Mesendoderm (in vitro differentiated cells): Measurements from ENCODE around the gene ADIRF.

Experiments
- DNase-seq: peaks from one replicate; pipeline ENCODE4 v3.0.0; 2013
- H2AK5ac ChIP-seq: 2 replicates; pipeline ENCODE4 v1.6.1; 2013; ENCODE audit warnings: low read length, inconsistent platforms
- H2BK120ac ChIP-seq: 2 replicates; pipeline ENCODE4 v1.6.1; 2013; ENCODE audit warnings: low read depth, mild to moderate bottlenecking, low read length, moderate library complexity, mixed read lengths
- H2BK15ac ChIP-seq: replicated peaks from 2 replicates; pipeline ENCODE4 v1.6.1; 2013; ENCODE audit warnings: low read depth, mild to moderate bottlenecking, moderate library complexity
- H2BK5ac ChIP-seq: 2 replicates; pipeline ENCODE4 v1.6.1; 2013; ENCODE audit warnings: low read length, inconsistent platforms
- H3K18ac ChIP-seq: 2 replicates; pipeline ENCODE4 v1.6.1; 2013; ENCODE audit warnings: mild to moderate bottlenecking, low read length, mixed read lengths
- H3K23ac ChIP-seq: one replicate; pipeline ENCODE4 v1.6.1; 2013; ENCODE audit warnings: low read length
- H3K27ac ChIP-seq: 2 replicates; pipeline ENCODE4 v1.5.1; 2013; ENCODE audit warnings: low read depth, mild to moderate bottlenecking, inconsistent platforms, low read length, moderate library complexity
- H3K27me3 ChIP-seq: 2 replicates; pipeline ENCODE4 v1.6.1; 2013; ENCODE audit warnings: low read length, control low read depth, mild to moderate bottlenecking, inconsistent platforms; ENCODE audit not compliant: insufficient read depth, poor library complexity
- H3K36me3 ChIP-seq: 2 replicates; pipeline ENCODE4 v1.6.1; 2013; ENCODE audit warnings: low read length, inconsistent platforms; ENCODE audit not compliant: control insufficient read depth, insufficient read depth
- H3K4ac ChIP-seq: one replicate; pipeline ENCODE4 v1.6.1; 2013; ENCODE audit warnings: low read depth, mild to moderate bottlenecking, low read length, moderate library complexity
- H3K4me1 ChIP-seq: 2 replicates; pipeline ENCODE4 v1.6.1; 2013; ENCODE audit warnings: low read depth, low read length, inconsistent platforms; ENCODE audit not compliant: control insufficient read depth
- H3K4me2 ChIP-seq: 2 replicates; pipeline ENCODE4 v1.6.1; 2013; ENCODE audit warnings: low read length
- H3K4me3 ChIP-seq: 2 replicates; pipeline ENCODE4 v1.5.1; 2013; ENCODE audit warnings: mild to moderate bottlenecking, low read length
- H3K56ac ChIP-seq: one replicate; pipeline ENCODE4 v1.6.1; 2013; ENCODE audit warnings: low read length
- H3K79me1 ChIP-seq: 2 replicates; pipeline ENCODE4 v1.6.1; 2013; ENCODE audit warnings: low read length, inconsistent platforms
- H3K79me2 ChIP-seq: 2 replicates; pipeline ENCODE4 v1.6.1; 2013; ENCODE audit warnings: mild to moderate bottlenecking, low read length; ENCODE audit not compliant: control insufficient read depth, insufficient read depth
- H3K9ac ChIP-seq: 2 replicates; pipeline ENCODE4 v1.6.1; 2013; ENCODE audit warnings: low read length, inconsistent platforms
- H4K5ac ChIP-seq: one replicate; pipeline ENCODE4 v1.6.1; 2013; ENCODE audit warnings: low read length
- H4K8ac ChIP-seq: one replicate; pipeline ENCODE4 v1.6.1; 2013; ENCODE audit warnings: low read depth, mild to moderate bottlenecking, control low read depth, low read length, moderate library complexity
- WGBS: extraction: QIAGEN DNeasy Blood & Tissue Kit; methylation state at CpG from one replicate; pipeline ENCODE4 v1.1.7; 2013; ENCODE audit warnings: low lambda C conversion rate, missing lambda C conversion rate; ENCODE audit not compliant: insufficient coverage; ENCODE audit errors: extremely low coverage; 5-methylcytosine and 5-hydroxymethylcytosine counted together

The ADIRF gene

DNA sequence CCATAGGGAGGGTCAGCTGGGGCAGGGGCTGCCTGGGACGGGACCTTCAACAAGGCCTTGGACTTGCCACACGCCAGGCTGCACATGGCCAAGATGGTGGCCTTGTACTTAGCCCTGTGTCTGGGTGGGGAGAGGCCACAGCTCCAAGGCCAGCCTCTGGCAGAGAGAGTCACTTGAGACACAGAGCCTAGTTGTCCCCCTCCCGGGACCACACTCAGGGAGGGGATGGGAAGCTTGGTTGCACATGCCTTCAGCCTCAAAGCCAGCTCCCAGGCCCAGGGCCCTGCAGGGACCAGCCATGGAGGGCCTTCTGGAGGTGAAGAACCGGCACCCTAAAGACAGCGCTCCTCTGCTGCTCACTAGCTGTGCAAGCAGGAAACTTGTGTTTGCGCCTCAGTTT, 27.6 kb upstream of the ADIRF start:
- H3K4ac ChIP-seq: no peak overlapping the region
- H4K5ac ChIP-seq: no peak overlapping the region
- DNase-seq: no peak

DNA sequence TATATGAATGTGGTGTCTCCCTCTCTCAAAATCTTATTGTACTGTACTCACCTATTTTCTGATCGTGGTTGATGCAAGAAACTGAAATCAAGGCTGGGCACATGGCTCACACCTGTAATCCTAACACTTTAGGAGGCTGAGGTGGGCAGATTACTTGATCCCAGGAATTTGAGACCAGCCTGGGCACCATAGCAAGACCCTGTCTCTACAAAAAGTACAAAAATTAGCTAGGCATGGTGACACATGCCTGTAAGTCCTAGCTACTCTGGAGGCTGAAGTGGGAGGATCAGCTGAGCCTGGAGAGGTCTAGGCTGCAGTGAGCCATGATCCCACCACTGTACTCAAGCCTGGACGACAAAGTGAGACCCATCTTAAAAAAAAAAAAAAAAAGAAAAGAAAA, 26.9 kb upstream of the ADIRF start:
- Histone ChIP-seq H4K5ac (no peak overlapping the region), H3K4ac (no peak overlapping the region), H3K23ac (no peak overlapping the region), H3K36me3 (no peaks in the 10 kb centered on the region), H3K79me2 (no peaks in the 10 kb centered on the region), H4K8ac (no peak overlapping the region), H3K18ac (no peak overlapping the region), H3K9ac (no peak overlapping the region), H3K79me1 (no peaks in the 10 kb centered on the region), H3K4me2 (no peak overlapping the region), H2BK120ac (no peak overlapping the region), H3K27me3 (no peaks in the 10 kb centered on the region), H3K4me3 (no peak overlapping the region), H2BK15ac (no peak overlapping the region), H3K27ac (no peak overlapping the region), H3K56ac (no peak overlapping the region), H2AK5ac (no peak overlapping the region), H3K4me1 (no peaks in the 10 kb centered on the region), H2BK5ac (no peak overlapping the region)
- no peak for DNase-seq
- no CpG with 5 or more reads among the region's 2 CpGs for WGBS

More for the DNA sequence above, 27.6 kb upstream of the ADIRF start:
- no peak overlapping the region for H2BK120ac ChIP-seq
- H3K4me1 ChIP-seq: no peaks in the 10 kb centered on the region
- no peak overlapping the region for H4K8ac ChIP-seq
- no peak overlapping the region for H2BK15ac ChIP-seq
- no peak overlapping the region for H3K18ac ChIP-seq
- no peaks in the 10 kb centered on the region for H3K27me3 ChIP-seq
- no peaks in the 10 kb centered on the region for H3K79me2 ChIP-seq
- H3K9ac ChIP-seq: no peak overlapping the region
- no peak overlapping the region for H3K4me2 ChIP-seq
- no peaks in the 10 kb centered on the region for H3K36me3 ChIP-seq
- no peak overlapping the region for H2BK5ac ChIP-seq
- H3K4me3 ChIP-seq: no peak overlapping the region
- H3K56ac ChIP-seq: no peak overlapping the region
- H2AK5ac ChIP-seq: peak overlapping the region; percentile 28
- H3K27ac ChIP-seq: no peak overlapping the region
- no peak overlapping the region for H3K23ac ChIP-seq
- no peaks in the 10 kb centered on the region for H3K79me1 ChIP-seq
- no CpG with 5 or more reads among the region's 6 CpGs for WGBS

GRCh38 chr10:86941991-86942421, 26.3 kb upstream of the ADIRF start:
- WGBS: no CpG with 5 or more reads among the region's 14 CpGs
- no peak overlapping the region for H4K5ac ChIP-seq
- H3K27me3 ChIP-seq: no peaks in the 10 kb centered on the region
- no peak overlapping the region for H2AK5ac ChIP-seq
- no peaks in the 10 kb centered on the region for H3K4me1 ChIP-seq
- H3K4me2 ChIP-seq: no peak overlapping the region
- H4K8ac ChIP-seq: no peak overlapping the region
- no peak overlapping the region for H3K4ac ChIP-seq
- H2BK120ac ChIP-seq: no peak overlapping the region
- H3K79me2 ChIP-seq: no peaks in the 10 kb centered on the region
- H3K79me1 ChIP-seq: no peaks in the 10 kb centered on the region
- no peak overlapping the region for H3K27ac ChIP-seq
- H2BK5ac ChIP-seq: no peak overlapping the region
- H3K23ac ChIP-seq: no peak overlapping the region
- no peak overlapping the region for H2BK15ac ChIP-seq
- no peak overlapping the region for H3K56ac ChIP-seq
- H3K18ac ChIP-seq: no peak overlapping the region
- no peak for DNase-seq
- H3K4me3 ChIP-seq: no peak overlapping the region
- no peaks in the 10 kb centered on the region for H3K36me3 ChIP-seq
- no peak overlapping the region for H3K9ac ChIP-seq

- Histone ChIP-seq H2AK5ac (no peak overlapping the region), H3K36me3 (no peaks in the 10 kb centered on the region), H3K9ac (no peak overlapping the region), H3K27ac (no peak overlapping the region), H3K4me1 (no peaks in the 10 kb centered on the region), H4K8ac (no peak overlapping the region), H3K4me2 (no peak overlapping the region), H2BK15ac (no peak overlapping the region), H3K23ac (no peak overlapping the region), H2BK5ac (no peak overlapping the region), H3K4ac (no peak overlapping the region), H3K79me2 (no peaks in the 10 kb centered on the region), H3K56ac (no peak overlapping the region), H4K5ac (no peak overlapping the region), H3K79me1 (no peaks in the 10 kb centered on the region), H3K18ac (no peak overlapping the region), H2BK120ac (no peak overlapping the region), H3K4me3 (no peak overlapping the region), H3K27me3 (no peaks in the 10 kb centered on the region)
- WGBS: no CpG with 5 or more reads among the region's 94 CpGs
- no peak for DNase-seq
These were observed 25.6 kb upstream of the ADIRF start for GRCh38 chr10:86942441-86943315.

GRCh38 chr10:86943316-86944030, 24.8 kb upstream of the ADIRF start:
- H3K23ac ChIP-seq: no peak overlapping the region
- H3K27me3 ChIP-seq: no peaks in the 10 kb centered on the region
- no peaks in the 10 kb centered on the region for H3K79me2 ChIP-seq
- H4K5ac ChIP-seq: no peak overlapping the region
- H2BK15ac ChIP-seq: no peak overlapping the region
- no peak overlapping the region for H4K8ac ChIP-seq
- no peaks in the 10 kb centered on the region for H3K79me1 ChIP-seq
- H3K18ac ChIP-seq: no peak overlapping the region
- H3K9ac ChIP-seq: no peak overlapping the region
- no CpG with 5 or more reads among the region's 30 CpGs for WGBS
- H3K36me3 ChIP-seq: no peaks in the 10 kb centered on the region
- no peak overlapping the region for H2BK5ac ChIP-seq
- no peak overlapping the region for H3K4me2 ChIP-seq
- no peak overlapping the region for H3K27ac ChIP-seq
- no peak overlapping the region for H2AK5ac ChIP-seq
- no peak overlapping the region for H3K56ac ChIP-seq
- DNase-seq: no peak
- no peak overlapping the region for H3K4ac ChIP-seq
- H2BK120ac ChIP-seq: no peak overlapping the region
- no peak overlapping the region for H3K4me3 ChIP-seq
- no peaks in the 10 kb centered on the region for H3K4me1 ChIP-seq
